Measurements from ENCODE around the gene BCO2.

DNA sequence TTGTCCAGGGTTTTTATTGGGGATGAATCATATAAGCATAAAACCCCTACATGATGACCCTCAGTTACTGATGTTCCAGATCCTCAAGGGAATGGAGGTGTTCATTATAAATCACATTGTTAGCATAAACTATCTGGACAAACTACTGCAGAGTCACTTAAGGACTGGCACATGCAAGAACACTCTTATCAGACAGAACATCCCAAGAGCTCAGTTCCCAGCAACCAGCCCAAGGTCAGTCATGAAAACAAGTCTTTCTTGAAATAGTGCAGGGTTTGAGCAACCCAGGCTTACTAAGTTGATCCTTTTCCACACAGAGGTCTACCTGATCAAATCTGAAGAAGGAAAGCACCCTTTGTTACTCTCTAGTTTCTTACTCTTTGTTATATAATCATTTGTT lies 37.4 kb downstream of the BCO2 start:
- no peak for TF ChIP-seq POLR2AphosphoS5 (IDR thresholded peaks at IDR 0.05)
- TF ChIP-seq, protein P1, sequence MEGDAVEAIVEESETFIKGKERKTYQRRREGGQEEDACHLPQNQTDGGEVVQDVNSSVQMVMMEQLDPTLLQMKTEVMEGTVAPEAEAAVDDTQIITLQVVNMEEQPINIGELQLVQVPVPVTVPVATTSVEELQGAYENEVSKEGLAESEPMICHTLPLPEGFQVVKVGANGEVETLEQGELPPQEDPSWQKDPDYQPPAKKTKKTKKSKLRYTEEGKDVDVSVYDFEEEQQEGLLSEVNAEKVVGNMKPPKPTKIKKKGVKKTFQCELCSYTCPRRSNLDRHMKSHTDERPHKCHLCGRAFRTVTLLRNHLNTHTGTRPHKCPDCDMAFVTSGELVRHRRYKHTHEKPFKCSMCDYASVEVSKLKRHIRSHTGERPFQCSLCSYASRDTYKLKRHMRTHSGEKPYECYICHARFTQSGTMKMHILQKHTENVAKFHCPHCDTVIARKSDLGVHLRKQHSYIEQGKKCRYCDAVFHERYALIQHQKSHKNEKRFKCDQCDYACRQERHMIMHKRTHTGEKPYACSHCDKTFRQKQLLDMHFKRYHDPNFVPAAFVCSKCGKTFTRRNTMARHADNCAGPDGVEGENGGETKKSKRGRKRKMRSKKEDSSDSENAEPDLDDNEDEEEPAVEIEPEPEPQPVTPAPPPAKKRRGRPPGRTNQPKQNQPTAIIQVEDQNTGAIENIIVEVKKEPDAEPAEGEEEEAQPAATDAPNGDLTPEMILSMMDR (IDR thresholded peaks at IDR 0.05): no peak
- no peak for TF ChIP-seq POLR2A (IDR thresholded peaks at IDR 0.05)

Data from breast epithelium (tissue), 3 donors.